Measurements from ENCODE around the gene TIPARP.

TIPARP gene

GRCh38 chr3:156630773-156631093 is 43.7 kb upstream of the TIPARP start:
- no peak for DNase-seq (ENCODE audit: extremely low spot score)
- CTCF ChIA-PET = interaction anchor here (1.0 to 2.0 kb wide), 6 partner anchors 8 to 507 kb away, joined by 3 to 8 read pairs (median 4); partner anchors contain the start of gene TIPARP
- no peak for TF ChIP-seq CTCF (IDR thresholded peaks at IDR 0.05; ENCODE audit: control extremely low read depth, extremely low read depth, low read depth, missing control alignments)
- POLR2A ChIA-PET = no interaction called here

GRCh38 chr3:156631323-156631722 is 43.1 kb upstream of the TIPARP start:
- CTCF ChIA-PET = interaction anchor here (1.0 to 1.8 kb wide), 4 partner anchors 9 to 43 kb away, joined by 3 to 7 read pairs (median 4); partner anchors contain the start of gene TIPARP
- no peak for TF ChIP-seq CTCF (IDR thresholded peaks at IDR 0.05; ENCODE audit: control extremely low read depth, extremely low read depth, low read depth, missing control alignments)
- no peak for DNase-seq (ENCODE audit: extremely low spot score)
- POLR2A ChIA-PET = no interaction called here

- CTCF ChIA-PET = interaction anchor here (1.3 kb wide), 4 partner anchors 10 to 482 kb away, joined by 3 read pairs; partner anchors contain the start of gene TIPARP
- POLR2A ChIA-PET = no interaction called here
- no peak for DNase-seq (ENCODE audit: extremely low spot score)
- TF ChIP-seq CTCF (IDR thresholded peaks at IDR 0.05; ENCODE audit: control extremely low read depth, extremely low read depth, low read depth, missing control alignments) = no peak
Observed at GRCh38 chr3:156632601-156633000, 41.8 kb upstream of the TIPARP start.

GRCh38 chr3:156633335-156633734 is 41.1 kb upstream of the TIPARP start:
- POLR2A ChIA-PET = no interaction called here
- no peak for DNase-seq (ENCODE audit: extremely low spot score)

GRCh38 chr3:156635034-156635433 is 39.4 kb upstream of the TIPARP start:
- CTCF ChIA-PET = interaction anchor here (0.9 to 1.4 kb wide), 4 partner anchors 8 to 38 kb away, joined by 3 to 5 read pairs (median 3); no protein-coding TSS in a partner anchor
- no peak for DNase-seq (ENCODE audit: extremely low spot score)
- TF ChIP-seq CTCF (IDR thresholded peaks at IDR 0.05; ENCODE audit: control extremely low read depth, extremely low read depth, low read depth, missing control alignments) = no peak
- POLR2A ChIA-PET = interaction anchor here (0.5 kb wide), 1 partner anchor 504 kb away, joined by 5 read pairs; no protein-coding TSS in a partner anchor

More at GRCh38 chr3:156633335-156633734, 41.1 kb upstream of the TIPARP start:
- CTCF ChIA-PET = interaction anchor here (1.3 kb wide), 3 partner anchors 11 to 482 kb away, joined by 3 read pairs; no protein-coding TSS in a partner anchor
- no peak for TF ChIP-seq CTCF (IDR thresholded peaks at IDR 0.05; ENCODE audit: control extremely low read depth, extremely low read depth, low read depth, missing control alignments)

GRCh38 chr3:156635973-156636372 is 38.4 kb upstream of the TIPARP start:
- ChIA-PET POLR2A (no interaction called here), CTCF (interaction anchor here (0.9 to 1.4 kb wide), 5 partner anchors 9 to 37 kb away, joined by 3 to 5 read pairs (median 3); no protein-coding TSS in a partner anchor)
- DNase-seq (ENCODE audit: extremely low spot score) = no peak
- TF ChIP-seq CTCF (IDR thresholded peaks at IDR 0.05; ENCODE audit: control extremely low read depth, extremely low read depth, low read depth, missing control alignments) = no peak
